Kidney tubule cell (primary cell): ENCODE measurements around the gene ADRM1.

Source experiments
- DNase-seq: peaks from one replicate; pipeline ENCODE4 v3.0.0-alpha.2; 2018; ENCODE audit warnings: low spot score

ADRM1 gene

DNA sequence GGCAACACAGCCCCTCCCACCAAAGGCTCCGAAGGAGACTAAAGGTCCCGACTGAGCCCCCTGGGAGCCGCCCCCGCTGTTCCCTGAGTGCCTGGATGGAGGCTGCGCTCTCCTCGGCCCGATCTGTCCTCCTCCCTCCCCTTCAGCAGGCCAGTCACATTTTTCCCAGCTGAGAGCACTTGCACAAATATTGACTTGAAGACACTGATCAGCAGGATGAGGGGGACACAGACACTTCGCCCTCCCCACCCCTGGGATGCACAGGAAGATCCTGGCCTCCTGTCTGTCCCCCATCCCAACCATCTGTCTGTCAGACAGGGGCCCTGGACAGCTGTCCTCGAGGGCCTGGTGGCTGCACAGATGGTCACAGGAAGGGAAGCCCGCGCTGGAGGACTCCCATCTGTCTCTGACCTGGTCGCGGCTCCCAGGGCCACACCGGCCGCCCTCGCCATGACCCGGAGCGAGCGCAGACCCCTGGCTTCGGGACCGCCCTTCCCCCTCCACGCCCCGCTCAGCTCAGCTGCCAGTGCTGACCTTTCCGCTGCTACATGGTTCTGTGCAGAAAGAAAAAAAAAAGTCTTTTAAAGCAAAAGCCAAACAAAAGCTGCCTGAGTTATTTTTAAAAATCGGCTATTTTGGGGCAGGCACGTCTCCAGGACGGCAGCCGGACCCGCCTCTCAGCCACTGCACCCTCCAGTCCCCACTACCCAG, 53.2 kb downstream of the ADRM1 start:
- DNase-seq, result peak; percentile 52

DNA sequence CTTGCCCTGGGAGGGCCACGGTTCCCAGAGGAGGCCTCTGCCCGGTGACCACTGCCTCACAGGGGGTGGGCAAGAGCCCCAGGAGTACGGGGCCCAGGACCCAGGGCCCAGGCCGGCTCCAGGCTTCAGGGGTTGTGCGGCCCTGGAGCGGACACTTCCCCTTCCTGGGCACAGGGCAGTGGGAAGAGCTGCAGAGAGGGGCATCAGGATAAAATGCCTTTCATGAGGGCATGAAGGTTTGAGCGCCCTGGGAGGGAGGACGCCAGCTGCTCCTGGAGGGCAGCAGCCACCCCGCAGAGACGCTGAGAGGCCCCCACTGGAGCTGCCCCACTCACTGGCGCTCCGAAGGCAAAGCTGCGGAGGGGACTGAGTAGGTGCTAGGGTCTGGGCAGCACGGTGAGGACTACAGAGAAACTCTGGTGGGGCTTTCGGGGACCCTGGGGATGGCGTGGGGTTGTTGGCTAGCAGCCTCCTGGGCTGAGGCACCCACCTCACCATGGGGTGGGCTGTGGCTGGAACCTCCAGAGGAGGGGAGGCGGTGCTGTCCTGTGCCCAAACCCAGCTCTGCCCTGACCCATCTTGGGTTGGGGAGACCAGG, 53.9 kb downstream of the ADRM1 start:
- no peak for DNase-seq

DNA sequence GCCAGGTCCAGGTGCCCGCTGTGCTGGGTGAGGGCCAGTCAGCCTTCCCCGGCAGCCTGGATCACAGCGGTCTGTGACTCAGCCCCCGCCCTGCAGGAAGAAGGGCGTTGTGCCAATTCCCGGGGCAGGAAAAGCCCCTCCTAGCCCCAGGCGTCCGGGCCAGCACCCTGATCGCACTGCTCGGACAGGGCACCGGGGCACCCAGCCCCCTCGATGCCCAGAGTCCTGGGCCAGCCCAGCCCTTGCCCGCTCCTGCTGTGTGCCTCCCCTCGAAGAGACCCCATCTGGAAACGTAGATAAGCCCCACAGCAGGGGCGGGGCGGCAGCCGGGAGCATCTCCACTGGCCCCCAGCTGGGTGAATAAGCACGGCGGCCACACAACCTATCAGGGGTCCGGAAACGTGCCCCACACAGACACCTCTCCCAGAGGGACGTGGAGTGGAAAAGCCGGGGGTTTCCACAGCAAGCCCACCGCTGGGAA, 54.4 kb downstream of the ADRM1 start:
- peak; percentile 87 for DNase-seq

DNA sequence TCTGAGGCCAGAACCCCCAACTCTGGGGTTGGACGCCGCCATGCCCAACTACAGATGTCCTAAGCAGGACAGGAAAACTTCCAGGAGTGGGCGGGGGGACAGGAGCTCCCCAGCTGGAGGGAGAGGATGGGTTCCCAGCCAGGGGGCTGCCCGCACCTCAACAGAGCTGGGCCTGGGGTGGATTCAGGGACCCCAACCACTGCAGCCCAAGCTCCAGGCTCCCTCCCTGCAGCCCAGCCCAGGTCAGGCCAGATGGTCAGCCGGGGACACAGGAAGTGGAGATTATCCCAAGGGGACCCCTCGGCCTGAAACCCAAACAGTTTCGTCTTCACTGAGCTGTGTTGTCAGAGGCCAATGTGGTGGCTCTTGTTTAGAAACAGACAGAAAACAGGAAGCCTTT, 54.9 kb downstream of the ADRM1 start:
- no peak for DNase-seq
